COR-L47 (cell line): ENCODE data around the gene MYBPC2.
"Not testable (repeated sequence)": the region's sequence is repeated elsewhere in the genome, so short reads cannot be mapped to it uniquely, and the experiment has no call there.

Experiments
- DNase-seq: peaks from one replicate; lab custom pipeline; 2025; lab: John Stamatoyannopoulos, UW

MYBPC2 gene

GRCh38 chr19:50432221-50433028 is at the start of gene MYBPC2:
TSS of gene MYBPC2 (plus strand) at chr19:50432892. CDS start at chr19:50432954, 62 bp downstream.
- DNase-seq, result peak; percentile 15

DNA sequence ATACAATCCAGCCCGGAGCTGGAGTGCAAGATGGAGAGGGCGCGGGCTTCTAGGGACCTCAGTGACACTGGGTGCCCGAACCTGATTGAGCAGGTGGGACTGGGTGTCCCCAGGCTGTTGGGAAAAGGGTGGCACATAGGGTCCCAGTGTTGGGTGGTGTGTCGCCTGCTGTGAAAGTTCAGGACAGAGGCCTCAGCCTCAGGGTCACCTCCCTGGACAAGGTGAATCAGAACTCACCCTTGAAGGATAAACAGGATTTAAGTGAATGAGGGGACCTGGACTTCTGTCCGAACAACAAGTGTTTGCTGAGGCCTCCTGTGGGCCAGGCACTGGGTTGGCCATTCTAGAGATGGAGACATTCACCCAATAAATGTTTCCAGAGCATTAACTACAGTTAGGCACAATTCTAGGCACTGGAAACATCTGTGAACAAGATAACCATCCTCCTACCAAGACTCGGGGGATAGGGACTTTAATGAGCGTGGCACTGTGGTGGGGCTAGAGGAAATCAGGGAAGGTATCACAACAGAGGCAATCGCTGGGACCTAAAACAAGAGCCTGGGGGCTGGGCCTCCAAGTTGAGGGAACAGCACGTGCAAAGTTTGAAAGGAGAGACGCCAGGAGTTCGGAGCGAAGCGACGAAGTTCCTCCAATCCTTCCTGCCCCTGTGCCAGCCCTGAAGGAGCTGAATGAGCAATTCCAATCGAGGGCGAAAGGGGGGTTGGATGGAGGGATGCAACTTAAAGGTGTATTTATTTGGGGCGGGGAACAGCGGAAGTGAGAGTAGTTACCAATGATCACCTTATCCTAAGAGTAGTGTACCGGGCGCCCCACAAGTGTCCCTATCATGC is 49.5 kb upstream of the MYBPC2 start:
- no peak for DNase-seq

GRCh38 chr19:50383852-50384684 is 48.6 kb upstream of the MYBPC2 start, which contains the start of gene POLD1:
TSS of gene POLD1 (plus strand) at chr19:50384347. CDS start at chr19:50398852, 14,505 bp downstream.
- peak; percentile 99 for DNase-seq

DNA sequence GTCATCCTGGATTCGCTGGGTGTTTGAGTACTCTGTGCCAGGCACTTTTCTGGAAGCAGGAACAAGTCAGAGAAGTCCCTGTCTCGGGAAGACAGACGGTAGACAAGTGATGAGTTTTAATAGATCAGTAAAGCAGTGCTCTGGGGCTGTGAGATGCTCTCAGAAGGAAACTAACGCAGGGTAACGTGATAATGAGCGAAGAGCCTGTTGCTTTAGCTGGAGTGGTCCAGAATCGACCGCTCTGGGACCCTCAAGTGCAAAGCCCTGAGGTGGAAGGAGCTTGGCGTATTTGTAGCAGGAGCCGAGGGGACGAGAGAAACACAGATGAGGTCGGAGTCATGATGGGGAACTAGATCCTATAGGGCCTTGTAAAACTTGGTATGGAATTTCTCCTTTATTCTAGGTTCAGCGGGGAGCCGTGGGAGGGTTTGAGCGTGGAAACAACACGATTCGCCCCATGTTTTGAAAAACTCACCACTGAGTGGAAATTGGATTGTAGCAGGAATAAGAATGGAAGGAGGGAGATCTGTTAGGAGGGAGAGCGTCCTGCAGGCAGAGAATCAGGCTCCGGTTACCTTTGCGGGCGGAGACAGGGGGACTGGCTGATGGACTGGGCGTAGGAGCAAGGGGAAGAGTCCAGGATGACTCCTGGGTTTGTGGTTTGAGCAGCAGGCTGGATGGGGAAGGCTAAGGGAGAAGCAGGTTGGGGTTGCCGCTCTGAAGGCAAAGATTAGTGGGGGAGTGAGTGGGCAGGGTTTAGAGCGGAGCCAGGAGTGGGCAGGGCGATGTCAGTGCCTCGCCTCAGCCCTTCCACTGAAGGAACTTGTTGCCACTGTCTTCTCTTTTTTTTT is 47.8 kb upstream of the MYBPC2 start:
- DNase-seq, result no peak

DNA sequence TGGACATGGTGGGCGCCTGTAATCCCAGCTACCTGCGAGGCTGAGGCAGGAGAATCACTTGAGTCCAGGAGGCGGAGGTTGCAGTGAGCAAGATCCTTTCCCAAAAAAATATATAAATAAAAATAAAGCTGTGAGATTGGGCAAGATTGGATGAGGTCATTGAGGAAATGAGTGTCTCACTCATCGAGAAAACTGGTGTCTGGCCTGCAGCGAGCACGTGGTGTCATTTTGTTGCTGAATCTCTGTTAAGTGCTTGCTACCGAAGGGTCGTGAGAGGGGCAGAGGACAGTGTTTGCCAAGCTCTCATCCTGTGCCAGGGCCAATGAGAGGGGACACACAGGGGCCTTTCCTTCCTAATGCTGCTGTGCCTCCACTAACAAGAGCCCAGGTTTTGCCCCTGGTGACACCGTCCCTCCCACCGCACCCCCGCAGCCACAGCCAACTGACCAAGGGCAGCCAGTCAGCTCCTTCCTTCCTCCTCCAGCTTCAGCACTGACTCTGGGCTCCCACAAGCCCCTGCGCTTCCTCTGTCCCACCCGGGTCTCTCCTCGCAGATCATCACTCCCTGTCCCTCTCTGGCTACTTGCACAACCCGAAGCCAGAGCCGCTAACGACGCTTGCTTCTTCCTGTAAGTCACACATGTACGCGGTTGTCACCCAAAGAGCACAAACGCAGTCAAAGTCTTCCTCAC is 45.4 kb upstream of the MYBPC2 start:
- DNase-seq, result no peak

DNA sequence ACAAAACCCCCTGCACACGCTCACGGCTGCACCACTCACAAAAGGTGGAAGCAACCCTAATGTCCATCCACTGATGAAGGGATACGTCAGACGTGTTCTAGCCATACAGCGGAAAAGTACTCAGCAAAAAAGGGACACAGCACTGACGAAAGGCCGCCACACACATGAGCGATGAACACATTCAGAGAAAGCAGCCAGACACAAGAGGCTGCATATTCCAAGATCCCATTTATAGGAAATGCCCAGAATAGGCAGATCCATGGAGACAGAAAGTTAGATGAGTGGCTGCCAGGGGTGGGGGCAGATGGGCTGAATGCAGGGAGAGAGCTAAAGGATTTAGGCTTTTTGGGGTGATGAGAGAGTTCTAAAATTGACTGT is 44.8 kb upstream of the MYBPC2 start:
- DNase-seq, result no peak

- DNase-seq, result not testable (repeated sequence)
These were observed 42.4 kb upstream of the MYBPC2 start for GRCh38 chr19:50390295-50390694.

DNA sequence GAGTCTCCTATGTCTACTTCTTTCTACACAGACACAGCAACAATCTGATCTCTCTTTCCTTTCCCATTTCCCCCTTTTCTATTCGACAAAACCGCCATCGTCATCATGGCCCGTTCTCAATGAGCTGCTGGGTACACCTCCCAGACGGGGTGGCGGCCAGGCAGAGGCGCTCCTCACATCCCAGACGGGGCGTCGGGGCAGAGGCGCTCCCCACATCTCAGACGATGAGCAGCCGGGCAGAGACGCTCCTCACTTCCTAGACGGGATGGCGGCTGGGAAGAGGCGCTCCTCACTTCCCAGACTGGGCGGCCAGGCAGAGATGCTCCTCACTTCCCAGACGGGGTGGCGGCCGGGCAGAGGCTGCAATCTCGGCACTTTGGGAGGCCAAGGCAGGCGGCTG is 41.7 kb upstream of the MYBPC2 start:
- not testable (repeated sequence) for DNase-seq

DNA sequence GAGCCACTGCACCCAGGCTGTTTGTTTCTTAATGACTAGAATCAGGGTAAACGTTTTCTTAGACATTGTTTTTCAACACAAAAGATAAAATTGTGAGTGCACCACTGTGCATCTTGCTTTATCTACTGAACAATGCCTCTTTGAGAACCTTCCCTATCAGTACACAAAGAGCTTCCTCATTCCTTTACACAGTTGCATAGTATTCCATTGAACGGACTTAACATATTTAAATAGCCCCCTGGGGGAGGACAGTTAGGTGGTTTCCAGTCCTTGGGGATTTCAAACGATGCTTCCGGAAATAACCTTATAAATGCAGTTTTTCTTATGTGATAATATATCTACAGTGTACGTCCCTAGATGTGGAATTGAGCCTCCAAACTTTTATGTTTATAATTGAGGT is 39.9 kb upstream of the MYBPC2 start:
- DNase-seq, result no peak

DNA sequence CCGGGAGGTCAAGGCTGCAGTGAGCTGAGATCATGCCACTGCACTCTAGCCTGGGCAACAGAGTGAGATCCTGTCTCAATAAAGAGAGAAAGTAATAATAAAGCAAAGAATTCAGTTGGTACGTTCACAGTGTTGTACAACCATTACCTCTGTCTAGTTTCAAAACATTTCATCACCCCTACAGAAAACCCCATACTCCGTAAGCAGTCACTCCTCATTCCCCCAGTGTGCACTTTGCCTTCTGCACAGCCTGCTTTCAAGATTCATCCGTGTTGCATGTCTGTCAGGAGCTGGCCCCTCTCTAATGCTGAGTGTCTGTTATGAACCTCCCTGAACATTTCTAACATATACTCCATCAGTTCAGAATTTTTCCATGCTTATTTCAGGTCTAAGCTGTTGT is 39.1 kb upstream of the MYBPC2 start:
- DNase-seq, result no peak

- no peak for DNase-seq
These were observed 38.7 kb upstream of the MYBPC2 start for GRCh38 chr19:50394017-50394416.

- DNase-seq, result no peak
These were observed 33.9 kb upstream of the MYBPC2 start for GRCh38 chr19:50398675-50399367.

GRCh38 chr19:50399368-50399745 is 33.3 kb upstream of the MYBPC2 start:
- no peak for DNase-seq

DNA sequence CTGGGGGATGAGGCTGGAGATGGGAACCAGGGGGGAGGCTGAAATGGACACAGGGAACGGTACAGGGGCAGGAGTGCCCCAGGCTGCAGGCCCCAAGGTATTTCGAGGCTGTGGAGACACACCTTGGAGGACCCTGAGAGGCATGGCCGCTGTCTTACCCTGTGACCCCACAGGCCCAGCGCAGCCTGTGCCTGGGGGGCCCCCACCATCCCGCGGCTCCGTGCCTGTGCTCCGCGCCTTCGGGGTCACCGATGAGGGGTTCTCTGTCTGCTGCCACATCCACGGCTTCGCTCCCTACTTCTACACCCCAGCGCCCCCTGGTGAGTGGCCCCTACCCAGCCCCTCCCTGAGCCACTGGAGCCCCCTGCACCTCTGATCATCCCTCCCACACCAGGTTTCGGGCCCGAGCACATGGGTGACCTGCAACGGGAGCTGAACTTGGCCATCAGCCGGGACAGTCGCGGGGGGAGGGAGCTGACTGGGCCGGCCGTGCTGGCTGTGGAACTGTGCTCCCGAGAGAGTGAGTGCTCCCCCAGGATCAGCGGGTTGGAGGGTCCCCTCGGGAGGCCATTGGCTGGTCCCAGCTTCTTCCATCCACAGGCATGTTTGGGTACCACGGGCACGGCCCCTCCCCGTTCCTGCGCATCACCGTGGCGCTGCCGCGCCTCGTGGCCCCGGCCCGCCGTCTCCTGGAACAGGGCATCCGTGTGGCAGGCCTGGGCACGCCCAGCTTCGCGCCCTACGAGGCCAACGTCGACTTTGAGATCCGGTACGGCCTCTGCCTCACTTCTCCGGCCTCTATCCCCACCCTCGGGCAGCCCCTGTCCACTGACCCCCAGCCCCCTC is 30.9 kb upstream of the MYBPC2 start:
- DNase-seq, result no peak

GRCh38 chr19:50402544-50403301 is 30.0 kb upstream of the MYBPC2 start:
- DNase-seq, result no peak

DNA sequence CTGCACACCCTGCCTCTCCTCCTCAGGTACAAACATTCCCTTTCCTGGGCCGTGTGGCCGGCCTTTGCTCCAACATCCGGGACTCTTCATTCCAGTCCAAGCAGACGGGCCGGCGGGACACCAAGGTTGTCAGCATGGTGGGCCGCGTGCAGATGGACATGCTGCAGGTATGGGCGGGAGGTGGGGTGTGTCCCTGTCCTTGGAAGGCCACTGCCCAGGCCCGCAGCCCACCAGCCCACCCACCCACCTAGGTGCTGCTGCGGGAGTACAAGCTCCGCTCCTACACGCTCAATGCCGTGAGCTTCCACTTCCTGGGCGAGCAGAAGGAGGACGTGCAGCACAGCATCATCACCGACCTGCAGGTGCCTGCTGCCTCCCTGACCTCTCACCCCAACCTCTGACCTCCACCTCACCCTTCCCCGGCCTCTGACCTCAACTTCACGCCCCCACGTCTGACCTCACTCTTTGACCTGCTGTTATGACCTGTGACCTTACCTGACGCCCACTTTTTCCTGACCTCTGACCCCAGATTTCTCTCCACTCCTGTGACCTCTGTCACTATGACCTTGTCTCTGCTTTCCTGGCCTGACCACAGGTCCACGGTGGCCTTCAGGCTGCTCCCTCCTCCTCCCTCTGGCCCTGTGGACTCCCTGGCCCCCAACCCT is 26.4 kb upstream of the MYBPC2 start:
- DNase-seq, result no peak

GRCh38 chr19:50406829-50407228 is 25.9 kb upstream of the MYBPC2 start:
- DNase-seq, result no peak

GRCh38 chr19:50409347-50409746 is 23.3 kb upstream of the MYBPC2 start:
- DNase-seq, result no peak
